ENCODE measurements around the gene BMS1. TPM values are rescaled to one million over a fixed set of nuclear protein-coding genes. Genes with fewer than 3 reads are reported as not detected.
A peak's percentile ranks its signal among the peaks of the same experiment; 100 is the strongest.
"Not testable (repeated sequence)": the region's sequence is repeated elsewhere in the genome, so short reads cannot be mapped to it uniquely, and the experiment has no call there.

BMS1 gene
- total and polyA plus RNA-seq, 8 donors: 4.1 to 9.3 (median 6.9) TPM

- no peak for TF ChIP-seq CTCF (IDR thresholded peaks at IDR 0.05)
- ATAC-seq: no peak
Observed at GRCh38 chr10:42836096-42836495, 53.5 kb downstream of the BMS1 start.

GRCh38 chr10:42836771-42837468, 54.3 kb downstream of the BMS1 start:
- Histone ChIP-seq H3K27me3 (no peaks in the 10 kb centered on the region), H3K4me3 (peak overlapping the region in 2 of 4 donors; percentile 11 to 44), H3K4me1 (no peaks in the 10 kb centered on the region), H3K9me3 (no peaks in the 10 kb centered on the region), H3K36me3 (no peaks in the 10 kb centered on the region), H3K27ac (no peak overlapping the region)
- 1 to 2% methylated on average over 60 of the region's 60 CpGs for WGBS, 2 donors
- no peak for TF ChIP-seq CTCF (IDR thresholded peaks at IDR 0.05)
- intact Hi-C loops (cut with DNase I): no loop called here
- no peak for FAIRE-seq
- DNase-seq: peak in 1 of 6 donors; percentile 19
- peak in 2 of 4 donors; percentile 44 to 66 for ATAC-seq

More at GRCh38 chr10:42836096-42836495, 53.5 kb downstream of the BMS1 start:
- DNase-seq: no peak
- WGBS, 2 donors: 48 to 49% methylated on average over 14 of the region's 14 CpGs
- intact Hi-C loops (cut with DNase I): no loop called here
- Histone ChIP-seq H3K9me3 (no peaks in the 10 kb centered on the region), H3K27ac (no peak overlapping the region), H3K27me3 (no peaks in the 10 kb centered on the region), H3K4me3 (no peak overlapping the region), H3K4me1 (no peaks in the 10 kb centered on the region), H3K36me3 (peaks cover 0 to 6% (median under 1%) of the 10 kb centered on the region in 3 donors)
- FAIRE-seq: no peak

GRCh38 chr10:42844810-42845209, 62.2 kb downstream of the BMS1 start:
- intact Hi-C loops (cut with DNase I): not testable (repeated sequence)

DNA sequence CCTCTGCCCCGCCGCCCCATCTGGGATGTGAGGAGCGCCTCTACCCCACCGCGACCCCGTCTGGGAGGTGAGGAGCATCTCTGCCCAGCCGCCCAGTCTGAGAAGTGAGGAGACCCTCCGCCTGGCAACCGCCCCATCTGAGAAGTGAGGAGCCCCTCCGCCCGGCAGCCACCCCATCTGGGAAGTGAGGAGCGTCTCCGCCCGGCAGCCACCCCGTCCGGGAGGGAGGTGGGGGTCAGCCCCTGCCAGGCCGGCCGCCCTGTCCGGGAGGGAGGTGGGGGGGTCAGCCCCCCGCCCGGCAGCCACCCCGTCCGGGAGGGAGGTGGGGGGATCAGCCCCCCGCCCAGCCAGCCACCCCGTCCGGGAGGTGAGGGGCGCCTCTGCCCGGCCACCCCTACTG, 64.7 kb downstream of the BMS1 start:
- H3K36me3 ChIP-seq; FAIRE-seq; H3K27ac ChIP-seq; H3K9me3 ChIP-seq; H3K4me1 ChIP-seq; DNase-seq; ATAC-seq; intact Hi-C loops (cut with DNase I); H3K4me3 ChIP-seq; H3K27me3 ChIP-seq: not testable (repeated sequence)
- WGBS, 2 donors: 86 to 87% methylated on average over 15 to 28 of the region's 28 CpGs

More at GRCh38 chr10:42844810-42845209, 62.2 kb downstream of the BMS1 start:
- not testable (repeated sequence) for DNase-seq, H3K36me3 ChIP-seq, H3K27ac ChIP-seq, ATAC-seq, H3K27me3 ChIP-seq, H3K4me1 ChIP-seq, FAIRE-seq, H3K4me3 ChIP-seq, H3K9me3 ChIP-seq
- WGBS, 2 donors: 15 to 20% methylated on average over 5 of the region's 5 CpGs

DNA sequence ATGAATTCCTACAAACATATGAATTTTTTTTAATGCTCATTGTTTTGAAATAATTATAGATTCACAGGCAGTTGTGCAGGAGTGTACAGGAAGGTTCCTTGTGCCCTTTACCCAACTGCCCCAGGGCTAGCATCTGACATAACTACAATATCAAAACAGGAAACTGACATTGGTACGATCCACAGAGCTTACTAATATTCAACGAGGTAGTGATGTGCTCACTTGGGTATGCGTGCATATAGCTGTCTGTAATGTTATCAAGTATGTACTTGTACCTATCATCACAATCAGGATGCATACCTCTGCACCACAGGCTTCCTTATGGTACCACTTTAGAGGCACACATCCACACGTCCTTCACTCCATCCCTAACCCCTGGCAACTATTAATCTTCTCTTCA, 68.3 kb downstream of the BMS1 start:
- H3K4me3 ChIP-seq: no peak overlapping the region
- ATAC-seq (no peak), FAIRE-seq (no peak), DNase-seq (no peak)
- intact Hi-C loops (cut with DNase I): no loop called here
- TF ChIP-seq CTCF (IDR thresholded peaks at IDR 0.05): no peak
- WGBS, 2 donors: 39 to 54% methylated on average over 4 of the region's 4 CpGs
- H3K27me3 ChIP-seq: peaks cover 0 to 3% (median 0%) of the 10 kb centered on the region in 4 donors
- no peaks in the 10 kb centered on the region for H3K9me3 ChIP-seq
- H3K27ac ChIP-seq: no peak overlapping the region
- H3K4me1 ChIP-seq: no peaks in the 10 kb centered on the region
- no peaks in the 10 kb centered on the region for H3K36me3 ChIP-seq

DNA sequence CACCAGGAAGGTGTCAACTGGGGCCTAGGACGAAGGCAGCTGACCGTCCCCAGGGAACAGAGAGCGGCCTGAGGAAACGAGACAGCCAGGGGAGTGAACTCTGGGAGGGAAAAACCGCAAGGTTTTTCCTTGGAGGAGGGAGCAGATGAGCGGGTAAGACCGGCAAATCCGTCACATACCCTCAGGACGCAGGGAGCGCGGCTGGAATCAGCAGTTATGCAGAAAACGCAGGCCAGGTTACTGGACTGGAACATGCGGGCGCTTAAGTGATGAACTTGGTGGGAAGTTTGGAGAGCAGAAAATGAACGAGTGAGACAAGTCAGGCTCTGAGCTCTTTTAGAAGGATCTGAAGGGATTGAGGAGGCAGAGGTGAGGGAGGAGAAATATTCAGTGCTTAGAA, 76.7 kb downstream of the BMS1 start:
- H3K4me3 ChIP-seq: no peak overlapping the region
- 38 to 49% methylated on average over 15 of the region's 15 CpGs for WGBS, 2 donors
- H3K27me3 ChIP-seq: peaks cover 0 to 6% (median 3%) of the 10 kb centered on the region in 4 donors
- no peaks in the 10 kb centered on the region for H3K4me1 ChIP-seq
- no peak for FAIRE-seq
- no peak for ATAC-seq
- intact Hi-C loops (cut with DNase I): no loop called here
- H3K27ac ChIP-seq: no peak overlapping the region
- no peaks in the 10 kb centered on the region for H3K9me3 ChIP-seq
- TF ChIP-seq CTCF (IDR thresholded peaks at IDR 0.05): no peak
- no peaks in the 10 kb centered on the region for H3K36me3 ChIP-seq
- DNase-seq: no peak

GRCh38 chr10:42860016-42860415, 77.4 kb downstream of the BMS1 start:
- FAIRE-seq; intact Hi-C loops (cut with DNase I); H3K9me3 ChIP-seq; ATAC-seq; H3K36me3 ChIP-seq; DNase-seq; H3K4me1 ChIP-seq; H3K27me3 ChIP-seq; H3K27ac ChIP-seq; H3K4me3 ChIP-seq: not testable (repeated sequence)
- 57 to 61% methylated on average over 11 of the region's 11 CpGs for WGBS, 2 donors

GRCh38 chr10:42862801-42863200, 80.2 kb downstream of the BMS1 start:
- H3K4me3 ChIP-seq; H3K27ac ChIP-seq; ATAC-seq; DNase-seq; H3K9me3 ChIP-seq; FAIRE-seq; H3K4me1 ChIP-seq; H3K36me3 ChIP-seq; intact Hi-C loops (cut with DNase I): not testable (repeated sequence)
- WGBS, 2 donors: 58 to 73% methylated on average over 5 to 6 of the region's 6 CpGs
- peaks cover 0 to 19% (median 4%) of the 10 kb centered on the region in 4 donors for H3K27me3 ChIP-seq

Measured in pancreas (tissue), 10 donors.